A673 (cell line): ENCODE measurements around the gene MLKL. TPM values are rescaled to one million over a fixed set of nuclear protein-coding genes. Genes with fewer than 3 reads are reported as not detected.
A peak's percentile ranks its signal among the peaks of the same experiment; 100 is the strongest.

Source experiments
- BruUV-seq: library from RNA; stranded (reverse); fragments of 400-500 nt; replicated peaks from 2 replicates; lab custom pipeline; 2021; lab: Mats Ljungman, UMichigan
- CTCF ChIA-PET: fragments of 300-600 bp; sonication (Branson Sonifier 250); formaldehyde crosslinking; loops from one replicate; lab custom pipeline; 2022; ENCODE audit warnings: antibody characterized with exemption; lab: Charles Lee
- POLR2A ChIA-PET: fragments of 300-600 bp; sonication (Branson Sonifier 250); formaldehyde crosslinking; loops from one replicate; lab custom pipeline; 2022; ENCODE audit warnings: antibody characterized with exemption; ENCODE audit not compliant: low non-redundant PET; lab: Charles Lee
- DNase-seq: peaks from one replicate; pipeline ENCODE4 v3.0.0-alpha.2; 2015; ENCODE audit warnings: low spot score
- H3K27ac ChIP-seq: fragments of 200-600 bp; sonication (generic); 2 replicates; pipeline ENCODE4 v1.5.1; 2016; ENCODE audit warnings: mixed run types, low read depth, mild to moderate bottlenecking, mixed read lengths, antibody characterized with exemption, low read length; ENCODE audit not compliant: poor library complexity, severe bottlenecking
- H3K27me3 ChIP-seq: fragments of 200-600 bp; sonication (generic); replicated peaks from 2 replicates; pipeline ENCODE4 v1.6.1; 2017; ENCODE audit warnings: mixed run types, low read depth, mild to moderate bottlenecking, mixed read lengths, antibody characterized with exemption, low read length; ENCODE audit not compliant: insufficient read depth, poor library complexity
- H3K36me3 ChIP-seq: fragments of 200-600 bp; sonication (generic); 2 replicates; pipeline ENCODE4 v1.6.1; 2016; ENCODE audit warnings: mixed run types, mild to moderate bottlenecking, mixed read lengths, antibody characterized with exemption, low read length; ENCODE audit not compliant: insufficient read depth, poor library complexity, severe bottlenecking
- H3K4me1 ChIP-seq: fragments of 200-600 bp; sonication (generic); 2 replicates; pipeline ENCODE4 v1.6.1; 2017; ENCODE audit warnings: mixed run types, mild to moderate bottlenecking, mixed read lengths, antibody characterized with exemption, low read length; ENCODE audit not compliant: insufficient read depth, poor library complexity, severe bottlenecking
- H3K4me3 ChIP-seq: fragments of 200-600 bp; sonication (generic); 2 replicates; pipeline ENCODE4 v1.5.1; 2016; ENCODE audit warnings: low read depth, mixed run types, mild to moderate bottlenecking, mixed read lengths, low read length; ENCODE audit not compliant: poor library complexity, severe bottlenecking
- H3K9me3 ChIP-seq: fragments of 200-600 bp; sonication (generic); 2 replicates; pipeline ENCODE4 v1.6.1; 2016; ENCODE audit warnings: mixed run types, low read depth, mild to moderate bottlenecking, mixed read lengths, antibody characterized with exemption, low read length; ENCODE audit not compliant: poor library complexity, severe bottlenecking
- CTCF ChIP-seq: fragments of 300-800, 200-600 bp; sonication (generic); conservative IDR thresholded peaks from 2 replicates; pipeline ENCODE4 v1.5.1; 2017; ENCODE audit warnings: low read depth, mild to moderate bottlenecking, antibody characterized with exemption, low read length, moderate library complexity, mixed read lengths
- EZH2 ChIP-seq: fragments of 200-600 bp; sonication (generic); IDR thresholded peaks from 2 replicates; pipeline ENCODE4 v1.6.1; 2017; ENCODE audit warnings: borderline replicate concordance, low read depth, mild to moderate bottlenecking, mixed read lengths, antibody characterized with exemption, low read length; ENCODE audit not compliant: poor library complexity, severe bottlenecking
- intact Hi-C: fragments of 100-400 bp; cut with micrococcal nuclease; formaldehyde crosslinking; loops from one replicate; pipeline ENCODE4 v1.10.0; 2022; ENCODE audit not compliant: unreplicated experiment
- total RNA-seq: library from RNA; stranded (reverse); gene quantifications from 2 replicates; pipeline ENCODE4 v1.2.3, GENCODE V29; 2021

MLKL gene
- total RNA-seq, 1 experiment from 2014 or later = 5.5 TPM

DNA sequence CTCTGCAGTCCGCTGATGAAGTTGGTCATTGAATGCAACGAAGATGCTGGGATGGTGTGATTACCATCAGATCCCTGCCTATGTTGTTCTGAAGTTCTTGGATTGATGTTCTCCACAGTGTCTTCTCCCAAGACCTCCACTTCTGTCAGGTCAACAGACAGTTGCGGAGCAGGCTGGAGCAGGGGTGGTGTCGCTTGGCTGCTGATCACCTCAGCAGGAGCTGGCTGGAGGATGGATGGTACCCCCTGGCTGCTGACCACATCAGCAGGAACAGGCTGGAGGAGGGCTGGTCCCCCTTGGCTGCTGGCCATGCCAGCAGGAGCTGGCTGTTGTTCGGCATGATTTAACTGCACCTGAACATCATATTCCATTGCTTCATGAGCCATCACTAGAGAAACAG is 39.6 kb downstream of the MLKL start:
- peaks cover 94% of the 10 kb centered on the region for H3K36me3 ChIP-seq
- BruUV-seq = no TSS peak
- no peaks in the 10 kb centered on the region for H3K27me3 ChIP-seq
- no peak overlapping the region for H3K4me3 ChIP-seq
- H3K9me3 ChIP-seq = no peaks in the 10 kb centered on the region
- ChIA-PET POLR2A (no interaction called here), CTCF (no interaction called here)
- no peak for DNase-seq
- intact Hi-C loops = no loop called here
- TF ChIP-seq CTCF (no peak), EZH2 (no peak)
- no peak overlapping the region for H3K27ac ChIP-seq
- H3K4me1 ChIP-seq = peaks cover 12% of the 10 kb centered on the region

DNA sequence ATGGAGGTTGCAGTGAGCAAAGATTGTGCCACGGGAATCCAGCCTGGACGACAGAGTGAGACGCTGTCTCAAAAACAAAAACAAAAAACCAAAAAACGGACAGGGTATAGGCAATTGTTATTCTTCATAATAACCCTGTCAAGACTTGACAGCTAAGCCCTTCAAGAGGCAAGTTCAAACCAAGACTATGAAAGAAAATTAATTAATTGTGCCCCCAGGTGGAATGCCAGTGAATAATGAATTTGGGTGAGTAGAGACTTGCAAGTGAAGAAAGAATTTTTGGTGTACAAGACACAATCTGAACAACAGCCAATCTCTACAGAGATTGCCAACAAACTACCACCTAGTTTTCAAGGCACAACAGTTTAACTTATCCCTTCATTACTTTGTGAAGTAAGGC is 40.3 kb downstream of the MLKL start:
- H3K4me1 ChIP-seq = peaks cover 10% of the 10 kb centered on the region
- intact Hi-C loops = no loop called here
- no peaks in the 10 kb centered on the region for H3K9me3 ChIP-seq
- no peak for TF ChIP-seq EZH2
- no peak for TF ChIP-seq CTCF
- DNase-seq = no peak
- H3K27me3 ChIP-seq = no peaks in the 10 kb centered on the region
- no peak overlapping the region for H3K4me3 ChIP-seq
- ChIA-PET CTCF (no interaction called here), POLR2A (no interaction called here)
- no TSS peak for BruUV-seq
- peak overlapping the region; percentile 14 for H3K27ac ChIP-seq
- peaks cover 98% of the 10 kb centered on the region for H3K36me3 ChIP-seq

GRCh38 chr16:74659041-74659440 is 41.6 kb downstream of the MLKL start:
- TF ChIP-seq CTCF (no peak), EZH2 (no peak)
- H3K4me1 ChIP-seq = peaks cover 15% of the 10 kb centered on the region
- H3K27me3 ChIP-seq = no peaks in the 10 kb centered on the region
- peaks cover 93% of the 10 kb centered on the region for H3K36me3 ChIP-seq
- intact Hi-C loops = loop anchor here (10.0 kb wide), 1 partner anchor 354 kb away; no protein-coding TSS in a partner anchor
- H3K27ac ChIP-seq = no peak overlapping the region
- no peak overlapping the region for H3K4me3 ChIP-seq
- H3K9me3 ChIP-seq = no peaks in the 10 kb centered on the region
- CTCF ChIA-PET = no interaction called here
- no peak for DNase-seq
- POLR2A ChIA-PET = no interaction called here
- BruUV-seq = no TSS peak
